Camera-type eye (tissue), 1 donor: ENCODE data around the gene SIDT1. TPM values are rescaled to one million over a fixed set of nuclear protein-coding genes. Genes with fewer than 3 reads are reported as not detected.

Experiments
- total RNA-seq: library from RNA; depleted of rRNA; stranded (reverse); fragments of >200 nt; gene quantifications from one replicate; pipeline ENCODE4 v1.2.3, GENCODE V29; 2014

SIDT1 gene
- 4.8 TPM for total RNA-seq

DNA sequence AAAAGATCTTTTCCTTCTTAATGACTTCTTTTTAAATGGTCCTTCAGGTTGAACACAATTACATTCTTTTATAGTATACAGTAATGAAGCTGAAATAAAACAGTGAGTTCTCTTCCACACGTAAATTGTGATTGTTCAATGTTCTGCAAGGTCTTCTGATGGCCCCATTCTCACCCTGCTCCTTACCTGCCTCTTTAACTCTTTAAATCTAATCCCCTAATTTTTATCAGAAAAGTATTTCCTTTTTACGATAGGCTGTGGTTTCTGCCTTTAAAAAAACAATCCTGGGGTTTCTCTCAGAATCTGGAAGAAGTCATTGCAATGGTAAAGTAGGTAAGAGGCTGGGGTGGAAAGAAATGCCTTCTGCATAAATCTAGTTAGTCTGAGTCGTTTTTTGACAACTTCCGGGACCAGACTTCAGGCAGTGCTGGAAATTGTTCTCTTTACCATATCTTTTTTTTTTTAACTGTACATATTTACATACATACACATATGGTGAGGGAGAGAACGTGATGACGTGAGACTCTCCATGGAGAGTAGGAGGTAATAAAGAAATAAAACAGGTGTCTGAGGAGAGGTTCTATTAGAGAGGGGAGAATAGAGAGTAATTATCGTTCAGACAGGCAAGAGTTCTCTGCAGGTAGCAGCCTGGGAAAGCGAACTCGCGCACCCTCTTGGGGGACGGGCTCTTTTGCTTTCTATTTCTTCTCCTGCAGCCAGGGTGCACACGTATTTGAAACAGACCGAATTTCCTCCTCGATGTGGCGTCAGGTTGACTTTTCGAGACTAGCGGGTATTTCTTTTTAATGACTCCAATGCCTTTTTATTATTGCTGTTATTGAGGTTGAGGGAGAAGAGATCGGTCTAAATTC is at the start of gene SIDT1:
TSS of gene SIDT1 (plus strand) at position 730 of the 872 bp plus-strand sequence. CDS start 467 bp downstream, outside the sequence.

Other genes with a start within 250 kb of the SIDT1 start
- 16.9 TPM for gene CFAP44, start 91.1 kb upstream of the SIDT1 start, total RNA-seq
- gene SPICE1, start 17.4 kb upstream of the SIDT1 start, total RNA-seq = 84.3 TPM
- 26.9 TPM for gene USF3, start 164.1 kb downstream of the SIDT1 start, total RNA-seq
- gene NAA50, start 213.7 kb downstream of the SIDT1 start, total RNA-seq = 107 TPM
- 111 TPM for gene ATP6V1A, start 214.5 kb downstream of the SIDT1 start, total RNA-seq